Tibial nerve (tissue), 4 donors: ENCODE data around the gene GPHN. TPM values are rescaled to one million over a fixed set of nuclear protein-coding genes. Genes with fewer than 3 reads are reported as not detected.

ENCODE experiments used
- DNase-seq, 2 donors: peaks; one replicate each; pipeline ENCODE4 v3.0.0-alpha.2; 2019; ENCODE audit warnings: low spot score in 2 of 2
- H3K27ac ChIP-seq, 4 donors: fragments of 200-600 bp; sonication (generic) in 3 of 4; one replicate each; pipeline ENCODE4 v1.5.1; 2017 to 2019; ENCODE audit warnings: mild to moderate bottlenecking in 1 of 4
- H3K27me3 ChIP-seq, 2 donors: fragments of 200-600 bp; sonication (generic) in 1 of 2; one replicate each; pipeline versions ENCODE4 v1.5.1 to v1.6.0; 2017 to 2019
- H3K36me3 ChIP-seq, 3 donors: fragments of 200-600 bp; sonication (generic); one replicate each; pipeline ENCODE4 v1.5.1; 2018 to 2019
- H3K4me1 ChIP-seq, 4 donors: fragments of 200-600 bp; sonication (generic) in 3 of 4; one replicate each; pipeline ENCODE4 v1.5.1; 2017 to 2019
- H3K4me3 ChIP-seq, 4 donors: fragments of 200-600 bp; sonication (generic) in 3 of 4; one replicate each; pipeline ENCODE4 v1.5.1; 2017 to 2019; ENCODE audit warnings: mild to moderate bottlenecking in 1 of 4, moderate library complexity in 1 of 4
- H3K9me3 ChIP-seq, 4 donors: fragments of 200-600 bp; sonication (generic) in 3 of 4; one replicate each; pipeline ENCODE4 v1.5.1; 2017 to 2019
- EP300 ChIP-seq, 2 donors: sonication (generic); formaldehyde crosslinking; IDR thresholded peaks; one replicate each; pipeline ENCODE4 v1.6.1; 2017; ENCODE audit warnings: antibody characterized with exemption in 2 of 2, mild to moderate bottlenecking in 1 of 2
- POLR2A ChIP-seq, 2 donors: fragments of 450-650 bp; IDR thresholded peaks; one replicate each; pipeline ENCODE4 v1.6.1; 2017; ENCODE audit warnings: antibody characterized with exemption in 2 of 2, mild to moderate bottlenecking in 2 of 2, moderate library complexity in 2 of 2
- WGBS, 2 donors: methylation state at CpG; one replicate each; pipeline ENCODE4 v1.1.5; 2018; 5-methylcytosine and 5-hydroxymethylcytosine counted together
- total RNA-seq, 4 donors: library from RNA; depleted of rRNA; stranded (reverse); fragments of >200 nt; gene quantifications; one replicate each; pipeline ENCODE4 v1.1.0, GENCODE V29; 2016
- TF ChIP-seq, protein P1 (sequence below), 5 experiments: fragments of 200-600 bp in 3 of 5; fragments of 450-650 bp in 2 of 5; sonication (generic) in 3 of 5; IDR thresholded peaks; one replicate each; pipeline ENCODE4 v1.5.1; 2016 to 2019; ENCODE audit warnings: antibody characterized with exemption in 5 of 5, mild to moderate bottlenecking in 3 of 5, moderate library complexity in 2 of 5

GPHN gene
- total RNA-seq, 4 donors from 2014 or later: 16.3 to 73.0 (median 36.8) TPM

DNA sequence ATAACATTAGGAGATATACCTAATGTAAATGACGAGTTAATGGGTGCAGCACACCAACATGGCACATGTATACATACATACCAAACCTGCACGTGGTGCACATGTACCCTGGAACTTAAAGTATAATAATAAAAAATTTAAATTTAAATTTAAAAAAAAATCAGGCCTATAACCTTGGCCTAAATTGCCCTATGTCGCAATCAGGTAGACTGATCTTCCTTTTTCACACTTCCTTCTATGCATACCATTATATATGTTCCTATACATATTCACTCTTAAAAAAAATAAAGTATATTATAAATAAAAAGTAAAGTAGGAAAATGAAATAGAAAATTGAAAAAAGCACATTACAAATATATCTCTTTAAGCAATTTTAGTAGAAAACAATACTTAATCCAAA, 563.6 kb downstream of the GPHN start:
- Histone ChIP-seq H3K4me1 (no peaks in the 10 kb centered on the region), H3K4me3 (no peak overlapping the region), H3K27me3 (no peaks in the 10 kb centered on the region), H3K9me3 (no peaks in the 10 kb centered on the region), H3K27ac (no peak overlapping the region), H3K36me3 (peaks cover 0 to 8% (median 0%) of the 10 kb centered on the region in 3 donors)
- WGBS, 2 donors: 94 to 97% methylated on average over 3 of the region's 3 CpGs
- no peak for DNase-seq
- TF ChIP-seq, protein P1, sequence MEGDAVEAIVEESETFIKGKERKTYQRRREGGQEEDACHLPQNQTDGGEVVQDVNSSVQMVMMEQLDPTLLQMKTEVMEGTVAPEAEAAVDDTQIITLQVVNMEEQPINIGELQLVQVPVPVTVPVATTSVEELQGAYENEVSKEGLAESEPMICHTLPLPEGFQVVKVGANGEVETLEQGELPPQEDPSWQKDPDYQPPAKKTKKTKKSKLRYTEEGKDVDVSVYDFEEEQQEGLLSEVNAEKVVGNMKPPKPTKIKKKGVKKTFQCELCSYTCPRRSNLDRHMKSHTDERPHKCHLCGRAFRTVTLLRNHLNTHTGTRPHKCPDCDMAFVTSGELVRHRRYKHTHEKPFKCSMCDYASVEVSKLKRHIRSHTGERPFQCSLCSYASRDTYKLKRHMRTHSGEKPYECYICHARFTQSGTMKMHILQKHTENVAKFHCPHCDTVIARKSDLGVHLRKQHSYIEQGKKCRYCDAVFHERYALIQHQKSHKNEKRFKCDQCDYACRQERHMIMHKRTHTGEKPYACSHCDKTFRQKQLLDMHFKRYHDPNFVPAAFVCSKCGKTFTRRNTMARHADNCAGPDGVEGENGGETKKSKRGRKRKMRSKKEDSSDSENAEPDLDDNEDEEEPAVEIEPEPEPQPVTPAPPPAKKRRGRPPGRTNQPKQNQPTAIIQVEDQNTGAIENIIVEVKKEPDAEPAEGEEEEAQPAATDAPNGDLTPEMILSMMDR (IDR thresholded peaks at IDR 0.05): no peak

DNA sequence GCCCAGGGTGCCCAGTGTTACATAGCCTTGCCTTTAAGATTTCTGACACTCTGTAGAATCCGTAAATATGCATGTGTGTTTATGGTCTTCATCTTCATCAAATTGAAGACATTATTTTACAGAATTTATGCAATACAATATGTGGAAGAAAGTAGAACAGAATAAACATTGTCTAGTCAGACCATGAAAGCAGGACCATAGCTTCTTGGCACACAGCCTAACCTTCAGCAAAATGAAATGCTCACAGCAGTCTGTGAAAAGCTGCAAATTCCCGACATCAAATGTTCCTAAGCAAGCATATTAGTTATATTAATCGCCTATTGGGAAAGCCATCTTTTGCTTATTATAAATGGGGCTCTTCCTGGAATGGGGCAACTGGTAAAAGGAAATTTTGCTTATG, 570.0 kb downstream of the GPHN start:
- Histone ChIP-seq H3K9me3 (peaks cover 0 to 14% (median 0%) of the 10 kb centered on the region in 4 donors), H3K27ac (no peak overlapping the region), H3K4me3 (no peak overlapping the region), H3K27me3 (no peaks in the 10 kb centered on the region), H3K4me1 (peaks cover 0 to 6% (median 0%) of the 10 kb centered on the region in 4 donors), H3K36me3 (peaks cover 0 to 3% (median 0%) of the 10 kb centered on the region in 3 donors)
- WGBS, 2 donors: 41 to 45% methylated on average over 3 of the region's 3 CpGs
- TF ChIP-seq POLR2A (IDR thresholded peaks at IDR 0.05): no peak
- no peak for TF ChIP-seq EP300 (IDR thresholded peaks at IDR 0.05)
- TF ChIP-seq, protein P1 (IDR thresholded peaks at IDR 0.05): no peak
- DNase-seq: no peak

- no peak for DNase-seq
- Histone ChIP-seq H3K4me3 (no peak overlapping the region), H3K4me1 (peaks cover 0 to 6% (median 0%) of the 10 kb centered on the region in 4 donors), H3K36me3 (peaks cover 0 to 3% (median 0%) of the 10 kb centered on the region in 3 donors), H3K27ac (no peak overlapping the region), H3K9me3 (peaks cover 0 to 14% (median 0%) of the 10 kb centered on the region in 4 donors), H3K27me3 (no peaks in the 10 kb centered on the region)
- TF ChIP-seq EP300 (IDR thresholded peaks at IDR 0.05): no peak
- TF ChIP-seq, protein P1 (IDR thresholded peaks at IDR 0.05): no peak
- TF ChIP-seq POLR2A (IDR thresholded peaks at IDR 0.05): no peak
Measured at GRCh38 chr14:67079846-67080245, 571.9 kb downstream of the GPHN start.

GRCh38 chr14:67108230-67108629, 600.3 kb downstream of the GPHN start:
- TF ChIP-seq, protein P1 (IDR thresholded peaks at IDR 0.05): no peak
- TF ChIP-seq POLR2A (IDR thresholded peaks at IDR 0.05): no peak
- TF ChIP-seq EP300 (IDR thresholded peaks at IDR 0.05): no peak
- no peak overlapping the region for H3K4me3 ChIP-seq
- no peaks in the 10 kb centered on the region for H3K27me3 ChIP-seq
- no peak for DNase-seq
- 64 to 65% methylated on average over 1 of the region's 1 CpG for WGBS, 2 donors
- peaks cover 0 to 34% (median 4%) of the 10 kb centered on the region in 4 donors for H3K9me3 ChIP-seq
- H3K27ac ChIP-seq: no peak overlapping the region
- peaks cover 0 to 46% (median 0%) of the 10 kb centered on the region in 3 donors for H3K36me3 ChIP-seq
- no peaks in the 10 kb centered on the region for H3K4me1 ChIP-seq

GRCh38 chr14:67111022-67111421, 603.1 kb downstream of the GPHN start:
- peaks cover 0 to 28% (median 0%) of the 10 kb centered on the region in 3 donors for H3K36me3 ChIP-seq
- peaks cover 0 to 6% (median 0%) of the 10 kb centered on the region in 4 donors for H3K9me3 ChIP-seq
- 63 to 77% methylated on average over 1 of the region's 1 CpG for WGBS, 2 donors
- no peak for TF ChIP-seq EP300 (IDR thresholded peaks at IDR 0.05)
- no peak for TF ChIP-seq POLR2A (IDR thresholded peaks at IDR 0.05)
- TF ChIP-seq, protein P1 (IDR thresholded peaks at IDR 0.05): no peak
- H3K4me3 ChIP-seq: no peak overlapping the region
- H3K27ac ChIP-seq: no peak overlapping the region
- H3K27me3 ChIP-seq: no peaks in the 10 kb centered on the region
- DNase-seq: no peak
- no peaks in the 10 kb centered on the region for H3K4me1 ChIP-seq
